ENCODE measurements around the gene PLCG2.

The PLCG2 gene

GRCh38 chr16:81863630-81864352 is 84.7 kb downstream of the PLCG2 start:
- Histone ChIP-seq H3K27ac (ENCODE audit: low read depth, low read length) (peak overlapping the region; percentile 83), H4K20me1 (ENCODE audit: low read depth, low read length) (no peaks in the 10 kb centered on the region), H3K9me2 (replicated peaks; ENCODE audit: insufficient read depth, low read length) (no peaks in the 10 kb centered on the region), H3K4me2 (ENCODE audit: low read depth, low read length, poor library complexity, severe bottlenecking) (peak overlapping the region; percentile 49), H3K9ac (ENCODE audit: low read length) (peak overlapping the region; percentile 27), H3K4me3 (ENCODE audit: insufficient read depth, low read length, poor library complexity, severe bottlenecking) (no peak overlapping the region), H3K79me2 (ENCODE audit: insufficient read depth, low read length) (peaks cover 49% of the 10 kb centered on the region), H3K36me3 (ENCODE audit: low read length) (peaks cover 16% of the 10 kb centered on the region), H3F3A (ENCODE audit: insufficient read depth) (peaks cover 38% of the 10 kb centered on the region), H3K27me3 (ENCODE audit: low read length) (no peaks in the 10 kb centered on the region), H3K9me3 (ENCODE audit: insufficient read depth, low read length) (no peaks in the 10 kb centered on the region), H2AFZ (ENCODE audit: low read depth, low read length, severe bottlenecking) (no peak overlapping the region)
- TF ChIP-seq, protein P1, sequence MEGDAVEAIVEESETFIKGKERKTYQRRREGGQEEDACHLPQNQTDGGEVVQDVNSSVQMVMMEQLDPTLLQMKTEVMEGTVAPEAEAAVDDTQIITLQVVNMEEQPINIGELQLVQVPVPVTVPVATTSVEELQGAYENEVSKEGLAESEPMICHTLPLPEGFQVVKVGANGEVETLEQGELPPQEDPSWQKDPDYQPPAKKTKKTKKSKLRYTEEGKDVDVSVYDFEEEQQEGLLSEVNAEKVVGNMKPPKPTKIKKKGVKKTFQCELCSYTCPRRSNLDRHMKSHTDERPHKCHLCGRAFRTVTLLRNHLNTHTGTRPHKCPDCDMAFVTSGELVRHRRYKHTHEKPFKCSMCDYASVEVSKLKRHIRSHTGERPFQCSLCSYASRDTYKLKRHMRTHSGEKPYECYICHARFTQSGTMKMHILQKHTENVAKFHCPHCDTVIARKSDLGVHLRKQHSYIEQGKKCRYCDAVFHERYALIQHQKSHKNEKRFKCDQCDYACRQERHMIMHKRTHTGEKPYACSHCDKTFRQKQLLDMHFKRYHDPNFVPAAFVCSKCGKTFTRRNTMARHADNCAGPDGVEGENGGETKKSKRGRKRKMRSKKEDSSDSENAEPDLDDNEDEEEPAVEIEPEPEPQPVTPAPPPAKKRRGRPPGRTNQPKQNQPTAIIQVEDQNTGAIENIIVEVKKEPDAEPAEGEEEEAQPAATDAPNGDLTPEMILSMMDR (IDR thresholded peaks at IDR 0.05; ENCODE audit: insufficient read depth, low read length, poor library complexity, severe bottlenecking): no peak
- TF ChIP-seq EZH2phosphoT487 (conservative IDR thresholded peaks at IDR 0.05; ENCODE audit: low read length): no peak

DNA sequence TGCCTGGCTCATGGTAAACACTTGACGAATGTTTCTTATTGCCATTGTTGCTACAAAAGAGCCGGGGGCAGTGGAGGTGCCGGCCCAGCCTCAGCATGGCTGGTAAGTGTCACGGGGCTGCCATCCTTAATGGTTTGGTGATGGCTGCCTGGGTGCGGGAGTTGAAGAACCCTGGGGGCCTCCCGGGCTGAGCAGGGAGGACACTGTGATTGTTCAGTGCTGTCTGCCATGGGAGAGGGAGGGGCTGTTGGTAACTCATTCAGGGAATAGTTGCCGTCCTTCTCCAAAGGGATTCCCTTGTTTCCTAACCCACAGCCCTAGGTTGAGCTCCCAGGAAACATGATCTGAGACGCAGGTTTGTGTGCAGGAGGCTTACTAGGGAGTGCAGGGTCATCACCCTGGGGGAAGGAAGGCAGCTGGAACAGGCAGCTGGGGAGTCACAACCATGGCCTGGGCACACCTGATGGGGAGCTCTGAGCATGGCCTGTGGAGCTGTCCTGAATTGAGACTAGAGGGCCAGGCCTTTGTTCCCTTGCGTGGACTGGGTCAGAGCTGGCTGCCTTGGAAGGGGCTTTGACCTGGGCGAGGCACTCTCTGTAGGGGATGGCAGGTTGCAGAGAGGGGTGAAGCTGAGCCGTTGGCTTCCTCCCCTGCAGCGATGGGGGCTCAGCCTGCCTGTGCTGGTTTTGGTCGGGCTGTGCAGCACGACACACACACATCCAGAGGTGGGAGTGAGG is 85.7 kb downstream of the PLCG2 start:
- Histone ChIP-seq H4K20me1 (ENCODE audit: low read depth, low read length) (no peaks in the 10 kb centered on the region), H3K9me3 (ENCODE audit: insufficient read depth, low read length) (no peaks in the 10 kb centered on the region), H3K27ac (ENCODE audit: low read depth, low read length) (peak overlapping the region; percentile 83), H3K9ac (ENCODE audit: low read length) (peak overlapping the region; percentile 27; the same call in 1 of the 2 replicates), H3K36me3 (ENCODE audit: low read length) (peaks cover 21% of the 10 kb centered on the region), H3K4me2 (ENCODE audit: low read depth, low read length, poor library complexity, severe bottlenecking) (no peak overlapping the region), H2AFZ (ENCODE audit: low read depth, low read length, severe bottlenecking) (no peak overlapping the region), H3F3A (ENCODE audit: insufficient read depth) (peaks cover 42% of the 10 kb centered on the region), H3K9me2 (replicated peaks; ENCODE audit: insufficient read depth, low read length) (no peaks in the 10 kb centered on the region), H3K4me3 (ENCODE audit: insufficient read depth, low read length, poor library complexity, severe bottlenecking) (no peak overlapping the region), H3K79me2 (ENCODE audit: insufficient read depth, low read length) (peaks cover 48% of the 10 kb centered on the region), H3K27me3 (ENCODE audit: low read length) (no peaks in the 10 kb centered on the region)
- TF ChIP-seq, protein P1 (IDR thresholded peaks at IDR 0.05; ENCODE audit: insufficient read depth, low read length, poor library complexity, severe bottlenecking): no peak
- TF ChIP-seq EZH2phosphoT487 (conservative IDR thresholded peaks at IDR 0.05; ENCODE audit: low read length): no peak

- peaks cover 44% of the 10 kb centered on the region for H3F3A ChIP-seq (ENCODE audit: insufficient read depth)
- H2AFZ ChIP-seq (ENCODE audit: low read depth, low read length, severe bottlenecking): no peak overlapping the region
- no peak for TF ChIP-seq EZH2phosphoT487 (conservative IDR thresholded peaks at IDR 0.05; ENCODE audit: low read length)
- TF ChIP-seq, protein P1 (IDR thresholded peaks at IDR 0.05; ENCODE audit: insufficient read depth, low read length, poor library complexity, severe bottlenecking): no peak
- H4K20me1 ChIP-seq (ENCODE audit: low read depth, low read length): no peaks in the 10 kb centered on the region
- H3K27ac ChIP-seq (ENCODE audit: low read depth, low read length): no peak overlapping the region
- H3K27me3 ChIP-seq (ENCODE audit: low read length): no peaks in the 10 kb centered on the region
- no peak overlapping the region for H3K4me3 ChIP-seq (ENCODE audit: insufficient read depth, low read length, poor library complexity, severe bottlenecking)
- no peak overlapping the region for H3K4me2 ChIP-seq (ENCODE audit: low read depth, low read length, poor library complexity, severe bottlenecking)
- no peaks in the 10 kb centered on the region for H3K9me2 ChIP-seq (replicated peaks; ENCODE audit: insufficient read depth, low read length)
- H3K79me2 ChIP-seq (ENCODE audit: insufficient read depth, low read length): peaks cover 41% of the 10 kb centered on the region
- H3K9me3 ChIP-seq (ENCODE audit: insufficient read depth, low read length): no peaks in the 10 kb centered on the region
- H3K9ac ChIP-seq (ENCODE audit: low read length): no peak overlapping the region
- peaks cover 26% of the 10 kb centered on the region for H3K36me3 ChIP-seq (ENCODE audit: low read length)
Measured at GRCh38 chr16:81866820-81867440, 87.8 kb downstream of the PLCG2 start.
